Heart left ventricle (tissue), 13 donors: ENCODE results near the gene LAMA4.

Experiments
- POLR2A ChIP-seq, 2 donors: fragments of 450-650 bp; IDR thresholded peaks; one replicate each; pipeline ENCODE4 v1.6.1; 2017; ENCODE audit warnings: antibody characterized with exemption in 2 of 2, mild to moderate bottlenecking in 2 of 2, moderate library complexity in 2 of 2
- TF ChIP-seq, protein P1 (sequence below), 12 donors: fragments of 200-600 bp; sonication (generic) in 4 of 12; IDR thresholded peaks; one replicate each; pipeline versions ENCODE4 v1.5.0 to v1.8.0; 2018 to 2022; ENCODE audit warnings: antibody characterized with exemption in 12 of 12, mild to moderate bottlenecking in 5 of 12
- donor health status: ischemic (EF 13 %, LVEDD 7.1; RV severe dilation, severe dysfunction).
- donor health status: DM: no; HTN: yes; CAD: no.
- donor health status: DM: no; HTN: no; CAD: no.
- donor health status: ischemic (EF 25% LVEDD 6.9; RV normal size, moderate dysfunction).
- donor health status: ischemic (EF 25% LVEDD 5.7; RV mildly dilated, moderate dysfunction).
- donor health status: ischemic (EF 35%, LVEDD 5.7; RV mildly dilated, moderate dysfunction).
- donor health status: nonischemic (EF 11% LVEDD 7.7; RV severe dilation, severe dysfunction).
- donor health status: DM: yes; HTN: yes; CAD: no.
- donor health status: PGD.
- donor health status: ischemic (EF 29% LVEDD 5.4; RV normal size, mild dysfunction).
- donor health status: nonischemic (EF 23%, LVEDD 6.1; RV moderate dilation, normal function).

DNA sequence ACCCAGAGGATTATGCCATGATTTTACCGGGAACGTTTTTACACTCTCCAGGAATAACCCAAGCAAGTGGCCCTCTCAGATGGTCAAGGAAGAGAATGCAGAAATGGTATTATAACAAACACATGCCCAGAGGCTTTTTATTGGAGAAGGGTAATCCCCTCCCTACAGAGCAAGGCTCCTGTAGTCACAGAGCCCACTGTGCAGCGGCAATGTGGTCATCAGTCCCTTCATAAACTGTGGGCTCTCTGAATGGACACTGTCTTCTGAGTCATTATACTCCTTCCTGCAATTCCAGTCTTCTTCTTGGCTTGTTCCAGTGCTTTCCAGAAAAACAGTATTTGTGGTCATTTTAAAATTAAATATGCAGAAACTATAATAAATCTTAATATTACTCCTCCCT, 74.7 kb downstream of the LAMA4 start:
- TF ChIP-seq, protein P1, sequence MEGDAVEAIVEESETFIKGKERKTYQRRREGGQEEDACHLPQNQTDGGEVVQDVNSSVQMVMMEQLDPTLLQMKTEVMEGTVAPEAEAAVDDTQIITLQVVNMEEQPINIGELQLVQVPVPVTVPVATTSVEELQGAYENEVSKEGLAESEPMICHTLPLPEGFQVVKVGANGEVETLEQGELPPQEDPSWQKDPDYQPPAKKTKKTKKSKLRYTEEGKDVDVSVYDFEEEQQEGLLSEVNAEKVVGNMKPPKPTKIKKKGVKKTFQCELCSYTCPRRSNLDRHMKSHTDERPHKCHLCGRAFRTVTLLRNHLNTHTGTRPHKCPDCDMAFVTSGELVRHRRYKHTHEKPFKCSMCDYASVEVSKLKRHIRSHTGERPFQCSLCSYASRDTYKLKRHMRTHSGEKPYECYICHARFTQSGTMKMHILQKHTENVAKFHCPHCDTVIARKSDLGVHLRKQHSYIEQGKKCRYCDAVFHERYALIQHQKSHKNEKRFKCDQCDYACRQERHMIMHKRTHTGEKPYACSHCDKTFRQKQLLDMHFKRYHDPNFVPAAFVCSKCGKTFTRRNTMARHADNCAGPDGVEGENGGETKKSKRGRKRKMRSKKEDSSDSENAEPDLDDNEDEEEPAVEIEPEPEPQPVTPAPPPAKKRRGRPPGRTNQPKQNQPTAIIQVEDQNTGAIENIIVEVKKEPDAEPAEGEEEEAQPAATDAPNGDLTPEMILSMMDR (IDR thresholded peaks at IDR 0.05) = no peak
- no peak for TF ChIP-seq POLR2A (IDR thresholded peaks at IDR 0.05)
